Suppressor macrophage treated with lipopolysaccharide for 4 hours (primary cell): Measurements from ENCODE around the gene PTPRD.
A peak's percentile ranks its signal among the peaks of the same experiment; 100 is the strongest.

Experiments used
- DNase-seq: peaks from one replicate; pipeline ENCODE4 v3.0.0-alpha.2; 2020

Gene PTPRD

GRCh38 chr9:8694983-8695588 is 1917.7 kb downstream of the PTPRD start:
- no peak for DNase-seq

DNA sequence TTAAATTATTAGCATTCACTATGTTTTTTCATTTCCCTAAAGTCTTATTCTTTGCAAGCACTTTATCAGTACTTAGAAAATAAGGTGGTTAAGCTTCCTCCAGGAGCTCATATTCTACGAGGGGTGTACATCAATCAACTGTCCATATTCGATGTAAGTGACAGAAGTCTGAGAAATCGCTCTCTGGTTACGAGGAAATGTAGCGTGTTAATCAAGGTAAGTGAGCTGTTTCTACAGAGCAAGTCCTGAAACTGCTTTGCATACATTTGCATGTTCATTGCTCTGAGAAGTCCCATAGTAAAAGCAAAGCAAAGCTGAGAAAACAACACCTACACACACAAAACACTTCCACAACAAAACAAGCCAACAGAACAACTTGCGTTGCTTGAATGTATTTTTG is 1919.3 kb downstream of the PTPRD start:
- no peak for DNase-seq

DNA sequence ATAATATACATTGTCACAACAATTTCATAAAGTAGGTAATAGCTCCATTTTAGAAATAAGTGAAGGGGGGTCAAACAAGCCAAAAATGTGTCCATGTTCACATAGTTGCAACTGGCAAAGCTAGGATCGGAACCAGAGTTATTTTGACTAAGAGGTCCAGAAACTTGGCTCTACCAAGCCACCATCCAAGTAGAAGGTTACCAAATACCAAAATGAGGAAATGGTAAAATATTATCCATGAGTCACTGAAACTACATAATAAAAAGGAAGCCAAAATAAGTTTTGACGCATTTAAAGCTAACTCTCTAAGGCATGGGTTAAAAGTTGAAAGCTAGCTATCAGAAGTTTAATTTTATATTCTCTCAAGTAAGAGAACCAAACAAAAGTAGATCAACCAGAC is 1926.3 kb downstream of the PTPRD start:
- peak; percentile 51 for DNase-seq

DNA sequence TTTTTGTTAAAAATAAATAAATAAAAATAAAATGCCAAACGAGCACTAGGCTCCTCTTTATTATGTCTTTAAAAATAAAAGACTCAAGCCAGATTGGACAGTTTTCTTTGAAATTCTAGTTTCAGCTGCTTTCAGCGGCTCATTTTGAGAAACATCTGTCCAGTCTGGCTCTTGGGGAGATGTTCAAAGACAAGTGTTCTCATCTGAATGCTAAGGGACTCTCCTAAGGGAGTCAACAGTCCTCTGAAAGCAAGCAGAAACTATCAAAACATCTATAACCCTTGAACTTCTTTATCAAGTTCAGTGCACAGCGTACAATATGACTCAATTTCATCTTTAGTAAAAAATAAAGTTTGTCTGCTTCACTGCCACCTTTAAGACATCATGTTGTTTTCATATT is 1927.0 kb downstream of the PTPRD start:
- no peak for DNase-seq

DNA sequence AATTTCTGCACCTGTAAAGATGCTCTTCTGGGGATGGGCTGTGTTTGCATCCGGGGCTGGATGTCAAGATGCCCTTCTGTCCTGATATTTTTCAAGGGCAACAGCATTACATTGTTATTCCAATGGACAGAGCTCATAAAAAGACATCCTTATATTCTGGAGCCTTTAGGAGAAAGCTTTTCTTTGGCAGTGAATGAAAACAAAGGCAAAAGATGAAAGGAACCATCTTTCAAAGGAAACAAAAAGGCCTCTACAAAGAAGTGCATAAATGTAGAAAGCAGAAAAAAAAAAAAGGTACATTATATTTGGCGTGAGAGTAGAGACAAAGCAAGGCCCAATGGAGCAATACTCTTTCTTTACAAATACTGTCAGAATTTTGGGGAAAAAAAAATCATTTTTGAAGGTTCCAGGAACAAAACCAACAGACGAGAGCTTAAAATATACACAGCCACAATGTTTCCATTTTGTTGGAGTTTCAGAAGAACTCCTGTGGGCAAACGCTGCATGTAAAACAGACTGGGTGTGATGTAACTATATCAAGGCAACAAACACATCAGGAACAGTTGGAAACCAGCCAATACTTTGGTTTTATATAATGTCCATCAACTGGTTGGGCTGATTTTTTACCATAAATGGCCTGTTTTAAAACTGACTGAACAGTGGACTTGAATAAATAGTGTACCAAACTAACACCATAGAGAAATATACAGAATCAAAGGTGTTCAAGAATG is 1927.7 kb downstream of the PTPRD start:
- no peak for DNase-seq

DNA sequence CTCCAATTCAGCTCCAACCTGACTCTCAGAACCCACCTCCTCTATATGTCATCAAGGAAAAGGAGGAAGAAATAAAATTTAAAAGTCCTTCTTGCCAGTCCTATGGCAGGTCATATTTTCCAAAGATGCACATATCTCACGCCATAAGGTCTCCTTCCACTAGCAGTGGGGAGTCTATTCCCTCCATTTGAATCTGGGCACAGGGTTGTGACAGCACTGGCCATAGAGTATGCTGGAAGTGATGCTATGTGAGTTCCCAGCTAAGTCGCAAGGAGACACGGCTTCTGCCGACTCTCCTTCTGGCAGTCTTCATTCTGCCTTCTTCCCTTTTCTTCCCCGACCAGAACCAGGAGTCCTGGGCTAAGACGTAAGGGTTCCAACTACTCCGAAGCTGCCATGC is 1929.3 kb downstream of the PTPRD start:
- DNase-seq, result no peak

DNA sequence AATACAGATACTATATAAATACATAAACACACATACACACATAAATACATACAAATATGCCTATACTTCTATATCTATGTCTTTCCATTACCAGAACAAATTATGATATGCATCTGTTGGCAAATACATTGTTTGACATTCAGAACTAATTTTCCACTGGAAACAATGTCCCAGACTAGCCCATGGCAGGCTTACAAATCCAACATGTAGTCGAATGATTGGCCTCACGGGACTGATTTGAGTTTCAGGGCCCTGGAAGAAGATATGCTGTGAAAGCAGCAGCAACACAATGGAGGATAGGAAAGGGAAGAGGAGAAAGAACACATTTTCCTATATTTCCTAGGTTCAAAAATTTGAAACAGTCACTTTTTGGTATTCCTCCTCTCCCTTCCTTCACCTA is 1932.1 kb downstream of the PTPRD start:
- no peak for DNase-seq

DNA sequence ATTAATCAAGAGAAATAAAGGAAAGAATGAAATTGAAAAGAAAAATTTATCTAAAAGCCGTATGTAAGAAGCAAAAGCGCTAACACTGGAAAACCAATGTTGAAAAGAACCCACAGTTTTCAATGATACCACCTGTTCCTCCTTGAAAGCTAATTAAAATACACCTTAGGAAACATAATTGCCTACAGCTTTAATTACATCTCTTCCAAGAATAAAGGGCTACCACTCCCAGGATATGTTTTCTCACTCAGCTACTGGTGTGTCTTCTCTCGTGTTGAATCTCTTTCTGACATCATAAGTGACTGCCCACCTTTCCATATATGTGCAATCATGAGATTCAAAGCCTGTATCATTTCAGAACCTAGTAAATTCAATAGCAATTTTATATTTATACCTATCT is 1932.6 kb downstream of the PTPRD start:
- no peak for DNase-seq

- no peak for DNase-seq
Measured at GRCh38 chr9:8679371-8679822, 1933.4 kb downstream of the PTPRD start.

- DNase-seq, result no peak
Measured at GRCh38 chr9:8677741-8678140, 1935.1 kb downstream of the PTPRD start.

DNA sequence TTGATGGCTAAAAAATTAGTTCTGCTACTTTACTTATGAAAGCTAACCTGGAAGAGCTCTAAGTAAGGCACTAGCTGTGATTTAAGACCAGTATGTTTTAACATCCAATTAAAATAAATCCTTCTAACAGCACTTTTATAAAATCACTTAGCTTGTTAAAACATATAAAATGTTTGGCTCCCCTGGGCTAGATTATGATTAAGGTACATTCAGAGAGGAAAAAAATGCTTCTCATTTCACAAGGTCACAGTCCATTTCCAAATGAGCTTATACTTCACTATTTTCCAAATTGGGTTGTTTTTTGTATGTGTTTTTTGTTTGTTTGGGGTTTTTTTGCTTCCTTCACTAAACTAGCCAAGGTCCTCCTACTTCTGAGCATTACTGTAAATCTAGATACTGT is 1938.3 kb downstream of the PTPRD start:
- DNase-seq, result no peak

DNA sequence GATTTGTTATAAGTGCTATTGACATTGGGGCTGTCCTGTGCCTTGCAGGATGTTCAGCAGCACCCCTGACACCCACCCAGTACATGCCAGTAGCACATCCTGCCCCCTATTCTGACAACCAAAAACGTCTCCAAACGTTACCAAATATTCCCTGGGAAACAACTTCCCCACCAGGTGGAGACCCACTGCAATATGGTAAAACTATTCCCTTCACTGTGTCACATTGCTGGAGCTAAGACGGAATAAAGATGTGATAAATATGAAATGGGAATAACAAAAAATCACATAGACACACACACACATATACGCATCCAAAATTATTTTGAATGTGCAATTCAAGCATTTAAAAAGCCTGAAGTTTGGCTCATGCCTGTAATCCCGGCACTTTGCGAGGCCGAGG is 1939.0 kb downstream of the PTPRD start:
- DNase-seq, result no peak

GRCh38 chr9:8670751-8671150 is 1942.1 kb downstream of the PTPRD start:
- DNase-seq, result no peak

DNA sequence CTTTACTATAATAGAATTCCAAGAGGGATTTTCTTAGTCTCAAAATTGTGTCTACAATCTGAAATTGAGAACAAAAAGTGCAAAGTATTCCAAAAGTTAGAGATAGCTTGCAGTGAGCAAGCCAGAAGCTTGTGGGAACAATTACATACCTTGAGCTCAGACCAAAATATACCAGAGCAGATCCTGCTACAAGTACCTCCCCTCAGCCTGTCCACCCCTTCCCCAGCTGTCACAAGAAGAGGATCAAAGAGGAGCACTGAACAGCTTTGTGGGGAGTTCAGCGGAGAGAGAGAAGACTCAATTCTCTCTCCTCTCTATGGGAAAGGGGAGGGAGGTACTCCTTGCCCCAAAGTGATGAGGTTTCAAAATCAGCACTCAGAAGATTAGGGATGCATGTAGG is 1944.1 kb downstream of the PTPRD start:
- DNase-seq, result no peak

- DNase-seq, result no peak
Measured at GRCh38 chr9:8668231-8668630, 1944.6 kb downstream of the PTPRD start.

- no peak for DNase-seq
Measured at GRCh38 chr9:8666060-8666459, 1946.7 kb downstream of the PTPRD start.

DNA sequence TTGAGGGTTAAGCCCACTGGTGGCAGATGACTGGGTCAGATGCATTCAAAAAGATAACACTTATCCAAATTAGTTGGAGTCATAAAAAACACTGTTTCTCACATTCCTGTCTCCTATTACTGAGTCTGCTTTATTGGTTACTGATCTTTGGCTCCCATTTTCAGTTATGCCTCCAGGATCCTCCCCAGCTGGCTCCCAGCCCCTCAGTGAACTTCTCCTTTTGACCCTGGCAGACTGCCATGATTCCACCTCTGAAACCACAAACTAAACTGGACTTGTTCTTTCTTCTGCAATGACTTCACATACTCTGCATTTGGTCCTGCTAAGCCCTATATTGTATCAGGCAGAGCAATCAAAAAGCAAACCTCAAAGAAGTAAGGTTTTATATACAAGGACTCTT is 1952.4 kb downstream of the PTPRD start:
- peak; percentile 69 for DNase-seq

DNA sequence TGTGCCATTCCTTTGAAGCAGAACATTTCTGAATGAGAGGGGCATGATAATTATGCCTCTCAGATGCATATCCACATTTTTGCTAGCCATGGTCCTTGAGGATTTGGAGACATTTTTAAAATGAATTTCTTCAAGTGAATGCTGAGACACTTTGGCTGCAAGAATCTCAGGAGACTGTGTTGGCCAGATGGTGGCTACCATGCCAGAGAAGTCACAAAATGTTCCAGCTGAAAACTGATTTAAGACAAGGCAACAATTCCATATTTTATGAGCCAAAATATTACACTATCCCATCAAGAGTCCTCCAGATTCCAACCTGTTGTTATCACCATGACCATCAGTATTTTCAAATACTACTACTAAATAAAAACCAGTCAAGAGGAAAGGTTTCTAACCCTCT is 1953.7 kb downstream of the PTPRD start:
- DNase-seq, result no peak

DNA sequence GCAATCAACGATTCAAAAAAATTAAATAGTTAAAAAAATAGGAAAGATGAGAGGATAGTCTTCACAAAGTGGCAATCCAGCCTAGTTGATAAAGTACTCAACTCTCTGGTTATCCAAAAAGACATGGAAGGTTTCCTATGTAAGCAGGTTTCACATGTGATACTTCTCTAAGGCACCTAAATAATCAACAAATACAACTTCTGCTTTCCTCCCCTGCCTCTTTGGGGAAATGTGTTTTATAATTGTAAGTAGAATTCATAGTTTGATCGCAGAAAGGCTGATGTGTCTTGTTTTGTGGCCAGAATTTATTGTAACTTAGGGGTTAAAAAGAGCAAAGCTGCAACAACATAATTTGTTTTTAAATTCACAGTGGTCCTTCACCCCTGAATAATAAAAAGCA is 1957.7 kb downstream of the PTPRD start:
- no peak for DNase-seq

GRCh38 chr9:8653855-8654254 is 1958.9 kb downstream of the PTPRD start:
- DNase-seq, result no peak

GRCh38 chr9:8653111-8653510 is 1959.7 kb downstream of the PTPRD start:
- DNase-seq, result no peak

DNA sequence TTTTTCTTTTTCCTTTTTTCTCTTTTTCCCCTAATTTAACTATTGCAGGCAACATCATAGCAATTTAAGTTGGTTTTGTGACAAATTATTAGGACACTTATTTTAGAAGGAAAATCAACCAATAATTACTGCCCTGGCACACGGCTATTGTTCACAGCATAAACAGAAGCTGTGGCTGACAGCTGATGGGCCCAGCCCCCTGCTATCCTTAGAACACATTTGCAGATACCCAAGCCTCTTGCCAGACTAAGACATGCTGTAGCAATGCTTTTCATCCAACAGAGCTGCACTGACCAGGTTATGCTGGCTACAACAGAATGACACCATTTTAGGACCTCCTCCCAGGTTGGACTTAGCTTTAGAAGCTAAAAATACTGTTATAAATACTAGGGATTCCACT is 1960.5 kb downstream of the PTPRD start:
- no peak for DNase-seq

GRCh38 chr9:8651846-8652215 is 1961.0 kb downstream of the PTPRD start:
- no peak for DNase-seq

GRCh38 chr9:8651070-8651845 is 1961.5 kb downstream of the PTPRD start:
- DNase-seq, result no peak
